Caki2 (cell line): ENCODE results near the gene SLC4A3. TPM values are rescaled to one million over a fixed set of nuclear protein-coding genes. Genes with fewer than 3 reads are reported as not detected.
A peak's percentile ranks its signal among the peaks of the same experiment; 100 is the strongest.

Experiments used
- DNase-seq: peaks from one replicate; pipeline ENCODE4 v3.0.0-alpha.2; 2015; ENCODE audit warnings: low read depth
- in situ Hi-C: cut with HindIII; loops from 2 replicates; pipeline ENCODE4 v1.10.0; 2016; ENCODE audit warnings: low sequenced_read_pairs, low pct_unique_long_range_greater_than_20kb, mixed read lengths
- total RNA-seq: library from RNA; depleted of rRNA; stranded (reverse); fragments of >200 nt; shearing (Covaris generic); gene quantifications from 2 replicates; pipeline ENCODE4 v1.2.3, GENCODE V29; 2014; ENCODE audit warnings: low replicate concordance; rRNA removed

Gene SLC4A3
- total RNA-seq, 1 experiment from 2014 or later: 3.5 TPM

GRCh38 chr2:219689676-219690628 is 62.5 kb downstream of the SLC4A3 start:
- peak; percentile 44 for DNase-seq
- in situ Hi-C loops: no loop called here

- in situ Hi-C loops: no loop called here
These were observed 64.1 kb downstream of the SLC4A3 start for GRCh38 chr2:219691571-219691970.

More at GRCh38 chr2:219691571-219691970, 64.1 kb downstream of the SLC4A3 start:
- DNase-seq: no peak

Other genes starting within 250 kb of the SLC4A3 start
- 76.8 and 84.9 TPM in 2 replicates for gene DNPEP, start 239.7 kb upstream of the SLC4A3 start, total RNA-seq
- gene DES, start 209.3 kb upstream of the SLC4A3 start, total RNA-seq: 4.9 TPM in 1 of 2 replicates, not detected in the other
- gene SPEG, start 192.8 kb upstream of the SLC4A3 start, total RNA-seq: 8.4 and 22.9 TPM in 2 replicates
- 88.9 and 95.2 TPM in 2 replicates for gene GMPPA, start 128.7 kb upstream of the SLC4A3 start, total RNA-seq
- gene ASIC4, start 113.1 kb upstream of the SLC4A3 start, total RNA-seq: 0.17 and 2.5 TPM in 2 replicates
- 78.8 and 104 TPM in 2 replicates for gene CHPF, start 83.8 kb upstream of the SLC4A3 start, total RNA-seq
- gene TMEM198, start 83.6 kb upstream of the SLC4A3 start, total RNA-seq: 4.5 and 9.3 TPM in 2 replicates
- 81.7 and 82.7 TPM in 2 replicates for gene OBSL1, start 56.1 kb upstream of the SLC4A3 start, total RNA-seq
- not detected in 2 replicates for gene INHA, start 55.3 kb upstream of the SLC4A3 start, total RNA-seq
- 18.5 and 20.6 TPM in 2 replicates for gene STK11IP, start 29.8 kb upstream of the SLC4A3 start, total RNA-seq